ENCODE measurements around the gene GPAM.

GRCh38 chr10:112232670-112233069 is 49.1 kb upstream of the GPAM start:
- no peak for TF ChIP-seq CTCF (IDR thresholded peaks at IDR 0.05)
- TF ChIP-seq POLR2A (IDR thresholded peaks at IDR 0.05) = no peak
